ENCODE results near the gene ACSF3. TPM values are rescaled to one million over a fixed set of nuclear protein-coding genes. Genes with fewer than 3 reads are reported as not detected.

ACSF3 gene
- total RNA-seq, 1 experiment from 2014 or later: 34.0 TPM

DNA sequence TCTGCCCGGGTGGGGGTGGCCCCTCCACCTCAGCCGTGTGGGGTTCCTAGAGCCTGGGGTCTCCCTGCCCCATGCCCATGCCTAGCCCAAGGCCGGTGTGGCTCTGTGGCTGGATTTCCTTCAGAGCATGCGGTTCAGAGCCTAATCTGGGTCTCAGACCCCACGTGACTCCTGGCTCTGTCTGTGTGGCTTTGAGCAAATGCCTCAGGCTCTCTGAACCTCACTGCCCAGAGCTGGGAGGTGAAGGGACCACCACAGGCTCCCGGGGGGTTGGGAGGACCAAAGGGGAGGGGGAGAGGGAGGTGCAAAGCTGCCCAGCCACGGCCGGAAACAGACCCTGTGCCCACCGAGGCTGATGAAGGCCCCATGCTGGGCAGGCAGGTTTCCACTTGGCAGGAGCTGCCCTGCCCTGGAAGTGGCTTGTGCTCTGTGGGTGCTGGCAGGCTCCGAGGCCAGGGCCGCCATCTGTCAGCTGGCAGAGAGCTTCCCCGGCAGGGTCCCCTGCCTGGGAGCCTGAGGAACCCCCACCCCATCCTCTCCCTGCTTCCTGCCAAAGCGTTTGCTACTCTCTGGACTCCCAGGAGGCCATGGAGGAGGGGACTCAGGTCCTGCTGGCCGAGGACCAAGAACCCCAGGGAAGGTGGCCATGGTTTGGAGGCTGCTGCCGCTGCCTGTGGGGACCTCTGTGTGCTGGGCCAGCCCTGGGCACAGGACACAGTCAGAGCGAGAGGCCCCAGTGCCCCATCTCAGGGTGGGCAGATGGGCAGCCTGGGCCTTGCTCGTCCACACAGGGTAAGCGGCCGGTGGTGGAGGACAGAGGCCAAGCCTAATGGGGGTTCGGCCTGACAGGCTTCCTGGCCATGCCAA, 81.9 kb downstream of the ACSF3 start:
- BruUV-seq (replicated peaks): no TSS peak
- CTCF ChIA-PET: interaction anchor here (0.5 kb wide), 1 partner anchor 155 kb away, joined by 5 read pairs; no protein-coding TSS in a partner anchor
- no peak overlapping the region for H3K27ac ChIP-seq
- H3K79me2 ChIP-seq (ENCODE audit: low read depth): no peaks in the 10 kb centered on the region
- TF ChIP-seq, protein P1, sequence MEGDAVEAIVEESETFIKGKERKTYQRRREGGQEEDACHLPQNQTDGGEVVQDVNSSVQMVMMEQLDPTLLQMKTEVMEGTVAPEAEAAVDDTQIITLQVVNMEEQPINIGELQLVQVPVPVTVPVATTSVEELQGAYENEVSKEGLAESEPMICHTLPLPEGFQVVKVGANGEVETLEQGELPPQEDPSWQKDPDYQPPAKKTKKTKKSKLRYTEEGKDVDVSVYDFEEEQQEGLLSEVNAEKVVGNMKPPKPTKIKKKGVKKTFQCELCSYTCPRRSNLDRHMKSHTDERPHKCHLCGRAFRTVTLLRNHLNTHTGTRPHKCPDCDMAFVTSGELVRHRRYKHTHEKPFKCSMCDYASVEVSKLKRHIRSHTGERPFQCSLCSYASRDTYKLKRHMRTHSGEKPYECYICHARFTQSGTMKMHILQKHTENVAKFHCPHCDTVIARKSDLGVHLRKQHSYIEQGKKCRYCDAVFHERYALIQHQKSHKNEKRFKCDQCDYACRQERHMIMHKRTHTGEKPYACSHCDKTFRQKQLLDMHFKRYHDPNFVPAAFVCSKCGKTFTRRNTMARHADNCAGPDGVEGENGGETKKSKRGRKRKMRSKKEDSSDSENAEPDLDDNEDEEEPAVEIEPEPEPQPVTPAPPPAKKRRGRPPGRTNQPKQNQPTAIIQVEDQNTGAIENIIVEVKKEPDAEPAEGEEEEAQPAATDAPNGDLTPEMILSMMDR (conservative IDR thresholded peaks at IDR 0.05): no peak
- no peak for TF ChIP-seq EZH2 (IDR thresholded peaks at IDR 0.05; ENCODE audit: low read depth)
- H3K9me2 ChIP-seq (ENCODE audit: insufficient read depth): no peaks in the 10 kb centered on the region
- H3K4me1 ChIP-seq (replicated peaks; ENCODE audit: insufficient read depth): peaks cover 11% of the 10 kb centered on the region
- no peak overlapping the region for H2AFZ ChIP-seq
- no peaks in the 10 kb centered on the region for H3K9me3 ChIP-seq (ENCODE audit: insufficient read depth, low read depth)
- no peak overlapping the region for H3K4me3 ChIP-seq
- H4K20me1 ChIP-seq (ENCODE audit: insufficient read depth): no peaks in the 10 kb centered on the region; the same call in none of the 2 replicates
- intact Hi-C loops (cut with micrococcal nuclease; ENCODE audit: unreplicated experiment): loop anchor here (10.0 kb wide), 1 partner anchor 721 kb away; the partner anchor contains the start of gene ZFPM1
- H3F3A ChIP-seq (ENCODE audit: insufficient read depth, low read depth): peaks cover 6% of the 10 kb centered on the region; the same call in 1 of the 2 replicates
- H3K27me3 ChIP-seq (ENCODE audit: insufficient read depth, low read depth): peaks cover 35% of the 10 kb centered on the region
- H3K4me2 ChIP-seq: no peak overlapping the region
- no peaks in the 10 kb centered on the region for H3K36me3 ChIP-seq (ENCODE audit: low read depth)
- POLR2A ChIA-PET (ENCODE audit: unreplicated experiment): no interaction called here
- DNase-seq: no peak

DNA sequence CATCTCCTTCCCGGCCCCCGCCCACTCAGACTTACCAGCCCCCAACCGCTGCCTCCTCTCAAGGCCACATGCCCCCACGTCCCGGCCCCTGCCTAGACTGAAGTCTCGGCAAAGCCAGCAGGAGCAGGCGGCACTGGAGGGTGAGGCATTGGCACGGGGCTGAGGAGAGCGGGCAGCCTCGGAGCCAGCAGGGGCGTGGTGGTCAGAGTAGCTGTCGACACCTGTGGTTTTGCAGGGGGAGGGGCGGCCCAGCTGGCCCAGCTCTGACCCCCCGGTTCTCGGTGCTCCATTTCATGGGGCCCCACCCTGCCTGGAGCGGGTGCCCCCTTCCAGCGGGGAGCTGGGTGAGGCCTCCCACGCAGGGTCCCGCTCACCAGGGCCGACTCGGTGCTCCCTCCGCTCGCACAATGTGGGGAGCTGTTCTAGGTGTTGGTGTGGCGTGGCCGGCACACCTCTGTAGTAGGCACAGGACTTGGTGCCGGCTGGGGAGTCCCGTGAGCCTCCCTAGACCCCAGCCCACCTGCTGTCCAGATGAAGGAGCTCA, 82.6 kb downstream of the ACSF3 start:
- intact Hi-C loops (cut with micrococcal nuclease; ENCODE audit: unreplicated experiment): loop anchor here (10.0 kb wide), 1 partner anchor 721 kb away; the partner anchor contains the start of gene ZFPM1
- no peaks in the 10 kb centered on the region for H3K9me2 ChIP-seq (ENCODE audit: insufficient read depth)
- no TSS peak for BruUV-seq (replicated peaks)
- H3F3A ChIP-seq (ENCODE audit: insufficient read depth, low read depth): 0 out of 2 replicates have a peak, but pooled peaks cover 3% of the 10 kb centered on the region
- no peak for TF ChIP-seq EZH2 (IDR thresholded peaks at IDR 0.05; ENCODE audit: low read depth)
- TF ChIP-seq, protein P1 (conservative IDR thresholded peaks at IDR 0.05): no peak
- H3K4me2 ChIP-seq: no peak overlapping the region
- H2AFZ ChIP-seq: no peak overlapping the region
- H3K27me3 ChIP-seq (ENCODE audit: insufficient read depth, low read depth): peaks cover 35% of the 10 kb centered on the region
- 0 out of 2 replicates have a peak, but pooled peaks cover 5% of the 10 kb centered on the region for H3K4me1 ChIP-seq (replicated peaks; ENCODE audit: insufficient read depth)
- H3K9me3 ChIP-seq (ENCODE audit: insufficient read depth, low read depth): no peaks in the 10 kb centered on the region
- H3K27ac ChIP-seq: no peak overlapping the region
- no peak overlapping the region for H3K4me3 ChIP-seq
- H3K79me2 ChIP-seq (ENCODE audit: low read depth): no peaks in the 10 kb centered on the region
- ChIA-PET POLR2A (ENCODE audit: unreplicated experiment) (no interaction called here), CTCF (no interaction called here)
- no peaks in the 10 kb centered on the region; the same call in 1 of the 2 replicates for H4K20me1 ChIP-seq (ENCODE audit: insufficient read depth)
- H3K36me3 ChIP-seq (ENCODE audit: low read depth): no peaks in the 10 kb centered on the region
- no peak for DNase-seq

DNA sequence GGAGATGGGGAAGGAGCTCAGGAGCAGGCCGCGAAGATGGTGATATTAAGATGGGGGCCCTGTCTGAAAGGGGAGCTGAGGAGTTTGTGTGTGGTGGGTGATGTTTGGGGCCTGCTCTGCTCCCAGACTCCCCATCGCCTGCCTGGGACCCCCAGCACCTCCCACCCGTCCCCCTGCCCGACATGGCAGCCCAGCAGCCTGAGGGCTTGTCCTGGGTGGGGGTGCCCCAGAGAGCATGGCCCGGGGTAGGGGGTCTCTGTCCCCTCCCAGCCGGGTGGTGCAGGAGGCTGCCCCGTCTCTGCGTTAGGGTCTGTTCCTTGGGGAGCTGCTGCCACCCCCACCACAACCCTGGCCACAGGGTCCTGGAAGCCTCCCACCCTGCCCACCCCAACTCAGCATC, 83.1 kb downstream of the ACSF3 start:
- Histone ChIP-seq H3F3A (ENCODE audit: insufficient read depth, low read depth) (0 out of 2 replicates have a peak, but pooled peaks cover 3% of the 10 kb centered on the region), H3K9me2 (ENCODE audit: insufficient read depth) (no peaks in the 10 kb centered on the region), H3K79me2 (ENCODE audit: low read depth) (no peaks in the 10 kb centered on the region), H3K9me3 (ENCODE audit: insufficient read depth, low read depth) (no peaks in the 10 kb centered on the region), H3K4me2 (no peak overlapping the region), H3K4me1 (replicated peaks; ENCODE audit: insufficient read depth) (0 out of 2 replicates have a peak, but pooled peaks cover 5% of the 10 kb centered on the region), H3K4me3 (no peak overlapping the region), H3K36me3 (ENCODE audit: low read depth) (no peaks in the 10 kb centered on the region), H2AFZ (no peak overlapping the region), H4K20me1 (ENCODE audit: insufficient read depth) (no peaks in the 10 kb centered on the region; the same call in 1 of the 2 replicates), H3K27me3 (ENCODE audit: insufficient read depth, low read depth) (peaks cover 34% of the 10 kb centered on the region), H3K27ac (no peak overlapping the region)
- BruUV-seq (replicated peaks): no TSS peak
- CTCF ChIA-PET: no interaction called here
- POLR2A ChIA-PET (ENCODE audit: unreplicated experiment): no interaction called here
- TF ChIP-seq EZH2 (IDR thresholded peaks at IDR 0.05; ENCODE audit: low read depth): no peak
- TF ChIP-seq, protein P1 (conservative IDR thresholded peaks at IDR 0.05): no peak
- DNase-seq: no peak
- intact Hi-C loops (cut with micrococcal nuclease; ENCODE audit: unreplicated experiment): loop anchor here (10.0 kb wide), 1 partner anchor 722 kb away; the partner anchor contains the start of gene ZFPM1

Measured in PC-9 (cell line).